HUES48 (cell line): ENCODE data around the gene OSBPL3.

ENCODE experiments used
- H3K27ac ChIP-seq: one replicate; pipeline ENCODE4 v1.7.0; 2013; ENCODE audit warnings: low read depth, low read length, inconsistent platforms
- H3K27me3 ChIP-seq: 2 replicates; pipeline ENCODE4 v1.6.1; 2013; ENCODE audit warnings: mild to moderate bottlenecking, low read length; ENCODE audit not compliant: control insufficient read depth, insufficient read depth
- H3K36me3 ChIP-seq: 2 replicates; pipeline ENCODE4 v1.6.1; 2013; ENCODE audit warnings: low read length; ENCODE audit not compliant: control insufficient read depth, insufficient read depth
- H3K4me1 ChIP-seq: 2 replicates; pipeline ENCODE4 v1.6.1; 2013; ENCODE audit warnings: mild to moderate bottlenecking, low read length; ENCODE audit not compliant: control insufficient read depth, insufficient read depth
- H3K4me3 ChIP-seq: 2 replicates; pipeline ENCODE4 v1.5.1; 2013; ENCODE audit warnings: mild to moderate bottlenecking, low read depth, low read length
- H3K9ac ChIP-seq: 2 replicates; pipeline ENCODE4 v1.6.1; 2013; ENCODE audit warnings: mild to moderate bottlenecking, low read depth, low read length, moderate library complexity
- H3K9me3 ChIP-seq: 2 replicates; pipeline ENCODE4 v1.6.1; 2013; ENCODE audit warnings: low read length; ENCODE audit not compliant: control insufficient read depth, insufficient read depth

Gene OSBPL3

DNA sequence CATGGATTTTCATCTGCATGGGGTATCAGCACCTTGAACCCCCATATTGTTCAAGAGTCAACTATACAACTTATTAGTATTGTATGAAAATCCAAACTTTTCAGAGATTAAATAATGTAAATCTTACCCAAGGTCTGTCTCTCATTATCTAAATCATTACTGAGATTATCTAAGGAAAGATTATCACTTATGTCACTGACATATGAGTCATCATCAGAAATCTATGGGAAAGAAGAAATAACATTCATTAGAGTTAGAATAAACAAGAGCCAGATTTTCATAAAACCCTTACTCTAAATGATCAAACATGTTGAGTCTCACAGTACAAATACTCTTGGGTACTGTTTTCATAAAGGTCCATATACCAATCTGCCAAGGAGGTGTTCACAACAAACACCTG is 139.4 kb downstream of the OSBPL3 start:
- Histone ChIP-seq H3K9me3 (no peaks in the 10 kb centered on the region), H3K27ac (no peak overlapping the region), H3K27me3 (no peaks in the 10 kb centered on the region), H3K4me3 (no peak overlapping the region), H3K9ac (no peak overlapping the region), H3K36me3 (0 out of 2 replicates have a peak, but pooled peaks cover 7% of the 10 kb centered on the region), H3K4me1 (peaks cover 5% of the 10 kb centered on the region; the same call in 1 of the 2 replicates)

DNA sequence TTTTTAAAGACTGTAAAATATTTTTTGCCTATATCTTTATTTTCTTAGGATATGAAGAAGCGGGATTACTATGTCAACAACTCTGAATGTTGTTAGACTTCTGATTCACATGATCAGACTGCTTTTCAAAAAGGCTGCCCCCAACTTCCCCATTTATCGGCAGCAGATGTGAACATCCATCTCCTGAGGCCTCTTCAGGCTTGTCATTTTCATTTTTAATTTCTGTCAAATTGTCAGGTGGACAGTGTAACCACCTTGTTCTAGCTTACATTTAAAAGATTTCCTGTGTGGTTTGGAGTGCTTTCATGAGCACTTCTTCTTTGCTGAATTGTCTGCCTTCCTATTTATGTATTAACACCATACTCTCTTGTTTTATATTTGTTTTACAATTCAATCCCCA is 143.9 kb downstream of the OSBPL3 start:
- Histone ChIP-seq H3K36me3 (0 out of 2 replicates have a peak, but pooled peaks cover 7% of the 10 kb centered on the region), H3K9ac (no peak overlapping the region), H3K9me3 (no peaks in the 10 kb centered on the region), H3K27ac (no peak overlapping the region), H3K4me1 (no peaks in the 10 kb centered on the region), H3K27me3 (no peaks in the 10 kb centered on the region), H3K4me3 (no peak overlapping the region)

DNA sequence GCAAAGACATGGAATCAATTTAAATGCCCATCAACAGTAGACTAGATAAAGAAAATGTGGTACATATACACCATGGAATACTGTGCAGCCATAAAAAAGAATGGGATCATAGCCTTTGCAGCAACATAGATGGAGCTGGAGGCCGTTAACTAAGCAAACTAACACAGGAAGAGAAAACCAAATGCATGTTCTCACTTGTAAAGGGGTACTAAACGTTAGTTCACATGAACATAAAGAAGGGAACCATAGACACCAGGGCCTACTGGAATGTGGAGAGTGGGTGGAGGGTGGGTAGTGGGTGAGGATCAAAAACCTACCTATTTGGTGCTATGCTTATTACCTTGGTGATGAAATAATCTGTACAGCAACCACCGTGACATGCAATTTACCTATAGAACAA is 144.3 kb downstream of the OSBPL3 start:
- H3K9ac ChIP-seq: no peak overlapping the region
- H3K27me3 ChIP-seq: no peaks in the 10 kb centered on the region
- H3K9me3 ChIP-seq: no peaks in the 10 kb centered on the region
- H3K4me1 ChIP-seq: no peaks in the 10 kb centered on the region
- no peak overlapping the region for H3K27ac ChIP-seq
- H3K36me3 ChIP-seq: 0 out of 2 replicates have a peak, but pooled peaks cover 7% of the 10 kb centered on the region
- no peak overlapping the region for H3K4me3 ChIP-seq

- no peak overlapping the region for H3K9ac ChIP-seq
Observed at GRCh38 chr7:24834128-24834798, 145.7 kb downstream of the OSBPL3 start.

DNA sequence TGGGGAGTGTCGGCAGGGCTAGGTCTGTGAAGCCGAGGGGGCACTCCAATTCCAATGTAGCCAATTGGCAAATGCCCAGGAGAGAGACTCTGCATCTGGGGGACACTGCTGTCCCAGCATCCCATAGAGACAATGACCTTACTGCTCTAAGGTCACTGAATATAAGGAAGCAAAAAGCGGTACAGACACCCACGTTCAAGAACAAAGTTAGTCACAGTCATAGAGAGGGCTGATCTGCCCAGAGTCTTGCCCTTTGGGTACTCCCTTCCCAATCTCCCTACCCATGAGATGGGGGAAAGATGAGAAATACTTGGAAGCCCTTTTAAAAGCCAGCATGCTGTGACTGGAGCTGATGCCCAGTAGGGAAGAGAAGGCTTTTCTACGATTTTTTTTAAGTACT is 146.4 kb downstream of the OSBPL3 start:
- peaks cover 8% of the 10 kb centered on the region; the same call in 1 of the 2 replicates for H3K36me3 ChIP-seq
- no peaks in the 10 kb centered on the region for H3K27me3 ChIP-seq
- H3K9ac ChIP-seq: no peak overlapping the region
- H3K4me3 ChIP-seq: no peak overlapping the region
- no peaks in the 10 kb centered on the region for H3K9me3 ChIP-seq
- no peak overlapping the region for H3K27ac ChIP-seq
- H3K4me1 ChIP-seq: no peaks in the 10 kb centered on the region

More at GRCh38 chr7:24834128-24834798, 145.7 kb downstream of the OSBPL3 start:
- no peaks in the 10 kb centered on the region for H3K4me1 ChIP-seq
- no peak overlapping the region for H3K4me3 ChIP-seq
- H3K36me3 ChIP-seq: peaks cover 14% of the 10 kb centered on the region; the same call in 1 of the 2 replicates
- H3K27ac ChIP-seq: no peak overlapping the region
- no peaks in the 10 kb centered on the region for H3K27me3 ChIP-seq
- H3K9me3 ChIP-seq: no peaks in the 10 kb centered on the region

GRCh38 chr7:24831240-24831639 is 148.7 kb downstream of the OSBPL3 start:
- Histone ChIP-seq H3K27ac (no peak overlapping the region), H3K9ac (no peak overlapping the region), H3K4me3 (no peak overlapping the region), H3K9me3 (no peaks in the 10 kb centered on the region), H3K4me1 (0 out of 2 replicates have a peak, but pooled peaks cover 1% of the 10 kb centered on the region), H3K27me3 (no peaks in the 10 kb centered on the region), H3K36me3 (peaks cover 7% of the 10 kb centered on the region; the same call in 1 of the 2 replicates)

DNA sequence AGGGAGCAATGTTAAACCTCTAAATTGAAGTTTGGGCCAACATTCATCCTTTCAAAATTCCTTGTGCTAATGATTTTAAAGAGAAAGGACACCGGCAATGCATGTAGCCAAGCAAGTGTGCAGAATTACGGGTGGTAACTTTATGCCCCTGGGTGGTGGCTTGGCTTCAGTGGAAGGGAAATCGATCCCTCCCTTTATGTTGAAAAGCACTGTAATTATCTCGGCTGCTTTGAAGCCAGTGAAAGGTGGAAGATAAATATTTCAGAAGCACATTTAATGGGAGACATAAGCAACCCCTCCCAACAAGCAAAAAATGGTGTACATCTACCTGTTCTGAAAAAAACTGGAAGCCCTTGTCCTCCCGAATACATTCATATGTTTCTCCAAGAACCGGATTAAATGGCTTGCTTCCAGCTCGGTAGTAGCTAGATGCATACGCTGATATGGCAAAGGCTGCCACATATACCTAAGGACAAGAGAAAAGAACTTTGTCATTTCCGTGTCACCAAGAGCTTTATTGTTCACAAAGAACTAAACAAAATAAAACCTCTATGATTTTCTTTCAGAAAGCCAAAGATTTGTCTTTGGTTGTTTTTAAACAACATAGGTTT is 149.4 kb downstream of the OSBPL3 start:
- Histone ChIP-seq H3K36me3 (peaks cover 7% of the 10 kb centered on the region; the same call in 1 of the 2 replicates), H3K4me1 (0 out of 2 replicates have a peak, but pooled peaks cover 4% of the 10 kb centered on the region), H3K27ac (no peak overlapping the region), H3K4me3 (no peak overlapping the region), H3K9me3 (no peaks in the 10 kb centered on the region), H3K27me3 (no peaks in the 10 kb centered on the region), H3K9ac (no peak overlapping the region)

DNA sequence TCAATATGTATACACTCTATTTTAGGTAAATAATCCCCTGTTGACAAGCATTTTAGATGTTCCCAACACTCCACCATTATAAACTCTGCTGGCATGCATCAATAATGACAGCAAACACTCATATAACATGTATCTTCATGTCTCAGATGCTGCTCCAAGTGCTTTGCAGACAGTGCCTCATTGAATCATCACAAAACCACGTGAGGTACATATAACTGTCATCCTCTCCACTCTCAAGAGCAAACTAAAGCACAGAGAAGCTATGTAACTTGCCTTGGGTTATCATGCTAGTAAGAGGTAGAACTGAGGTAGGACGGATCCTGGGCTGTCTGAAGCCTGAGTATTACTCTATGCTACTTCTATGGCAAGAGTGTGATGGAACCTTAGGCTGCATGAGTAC is 150.2 kb downstream of the OSBPL3 start:
- Histone ChIP-seq H3K36me3 (peaks cover 7% of the 10 kb centered on the region; the same call in 1 of the 2 replicates), H3K27ac (no peak overlapping the region)

GRCh38 chr7:24828891-24829661 is 150.9 kb downstream of the OSBPL3 start:
- Histone ChIP-seq H3K27me3 (no peaks in the 10 kb centered on the region), H3K36me3 (peaks cover 7% of the 10 kb centered on the region; the same call in 1 of the 2 replicates), H3K9ac (no peak overlapping the region), H3K4me3 (no peak overlapping the region), H3K4me1 (0 out of 2 replicates have a peak, but pooled peaks cover 4% of the 10 kb centered on the region), H3K27ac (no peak overlapping the region), H3K9me3 (no peaks in the 10 kb centered on the region)

More for the DNA sequence above, 150.2 kb downstream of the OSBPL3 start:
- H3K4me3 ChIP-seq: no peak overlapping the region
- H3K4me1 ChIP-seq: 0 out of 2 replicates have a peak, but pooled peaks cover 4% of the 10 kb centered on the region
- H3K9ac ChIP-seq: no peak overlapping the region
- no peaks in the 10 kb centered on the region for H3K9me3 ChIP-seq
- H3K27me3 ChIP-seq: no peaks in the 10 kb centered on the region

DNA sequence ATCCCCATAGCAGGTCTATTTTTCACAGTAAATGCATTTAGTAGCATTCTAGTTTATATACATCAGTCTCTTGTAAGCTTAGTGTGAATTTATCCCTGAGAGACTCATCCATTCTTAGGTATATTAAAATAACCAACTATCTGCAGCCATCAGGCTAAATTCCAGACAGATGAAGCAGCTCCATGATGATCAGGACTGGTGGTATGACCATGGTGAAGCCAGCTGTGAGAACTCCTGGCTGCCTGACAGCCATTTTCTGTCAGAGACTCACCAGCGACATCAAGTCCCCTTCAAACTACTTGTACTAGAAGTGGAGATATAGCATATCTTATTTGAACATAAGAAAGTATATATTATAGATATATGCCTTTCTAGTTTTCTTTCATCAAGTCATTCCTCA is 152.4 kb downstream of the OSBPL3 start:
- peaks cover 7% of the 10 kb centered on the region; the same call in 1 of the 2 replicates for H3K36me3 ChIP-seq
- no peak overlapping the region for H3K9ac ChIP-seq
- H3K27ac ChIP-seq: no peak overlapping the region
- no peak overlapping the region for H3K4me3 ChIP-seq
- H3K4me1 ChIP-seq: 0 out of 2 replicates have a peak, but pooled peaks cover 4% of the 10 kb centered on the region
- no peaks in the 10 kb centered on the region for H3K9me3 ChIP-seq
- H3K27me3 ChIP-seq: no peaks in the 10 kb centered on the region
